Hepatocyte (in vitro differentiated cells): ENCODE data around the gene USP28.

Experiments
- CTCF ChIP-seq: fragments of 200-600 bp; sonication (generic); IDR thresholded peaks from 2 replicates; pipeline ENCODE4 v1.5.1; 2016; ENCODE audit warnings: antibody characterized with exemption, mild to moderate bottlenecking; ENCODE audit not compliant: poor library complexity
- EZH2 ChIP-seq: fragments of 200-600 bp; sonication (generic); IDR thresholded peaks from 2 replicates; pipeline ENCODE4 v1.6.1; 2016; ENCODE audit warnings: antibody characterized with exemption, mild to moderate bottlenecking, borderline replicate concordance
- EZH2phosphoT487 ChIP-seq: fragments of 200-600 bp; sonication (generic); IDR thresholded peaks from one replicate; pipeline ENCODE4 v1.6.1; 2018; ENCODE audit warnings: antibody characterized with exemption, mild to moderate bottlenecking, low read depth, moderate library complexity; ENCODE audit not compliant: unreplicated experiment, severe bottlenecking

GRCh38 chr11:113760241-113760640 is 115.1 kb downstream of the USP28 start:
- TF ChIP-seq CTCF (no peak), EZH2phosphoT487 (no peak), EZH2 (no peak)
